DOHH2 (cell line): ENCODE results near the gene SKOR2.

Experiments used
- EZH2phosphoT487 ChIP-seq: fragments of 200-600 bp; sonication (generic); IDR thresholded peaks from 2 replicates; pipeline ENCODE4 v1.6.1; 2017; ENCODE audit warnings: borderline replicate concordance, mild to moderate bottlenecking, antibody characterized with exemption, low read length, moderate library complexity, mixed read lengths
- TF ChIP-seq, protein P1 (sequence below): fragments of 200-600 bp; sonication (generic); IDR thresholded peaks from one replicate; pipeline ENCODE4 v1.5.1; 2014; ENCODE audit warnings: antibody characterized with exemption, mild to moderate bottlenecking, low read depth, low read length; ENCODE audit not compliant: poor library complexity, severe bottlenecking

DNA sequence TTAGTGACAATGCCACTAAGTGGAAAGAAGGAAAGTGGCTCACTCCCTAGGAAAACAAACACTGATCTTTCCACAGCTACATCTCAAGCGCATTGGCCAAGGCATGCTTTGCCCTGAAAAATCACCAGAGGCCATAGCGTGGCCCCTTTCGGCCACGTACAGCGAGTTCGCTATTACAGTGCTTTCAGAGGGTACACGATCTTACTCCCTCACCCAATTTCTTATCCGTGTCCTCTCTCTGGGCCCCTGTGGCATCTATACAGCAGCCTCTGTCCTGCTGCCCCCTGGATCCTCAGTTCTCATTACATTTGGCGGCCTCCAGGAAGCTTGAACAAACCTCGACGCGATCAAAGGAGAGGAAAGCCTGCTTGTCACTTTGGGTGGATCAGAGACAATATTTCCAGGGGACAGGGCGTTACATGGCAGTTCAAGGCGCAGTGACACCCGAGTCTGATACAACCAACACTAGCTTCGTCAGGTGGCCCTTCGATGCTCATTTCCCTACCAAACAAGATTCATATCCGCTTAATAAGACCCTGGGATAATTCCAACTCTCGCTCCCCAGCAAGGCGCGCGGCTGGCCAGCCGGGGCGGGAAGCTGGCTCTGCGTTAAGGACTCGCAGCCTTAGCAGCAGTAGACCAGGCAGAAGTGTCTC, 941 bp downstream of the SKOR2 start:
- TF ChIP-seq, protein P1, sequence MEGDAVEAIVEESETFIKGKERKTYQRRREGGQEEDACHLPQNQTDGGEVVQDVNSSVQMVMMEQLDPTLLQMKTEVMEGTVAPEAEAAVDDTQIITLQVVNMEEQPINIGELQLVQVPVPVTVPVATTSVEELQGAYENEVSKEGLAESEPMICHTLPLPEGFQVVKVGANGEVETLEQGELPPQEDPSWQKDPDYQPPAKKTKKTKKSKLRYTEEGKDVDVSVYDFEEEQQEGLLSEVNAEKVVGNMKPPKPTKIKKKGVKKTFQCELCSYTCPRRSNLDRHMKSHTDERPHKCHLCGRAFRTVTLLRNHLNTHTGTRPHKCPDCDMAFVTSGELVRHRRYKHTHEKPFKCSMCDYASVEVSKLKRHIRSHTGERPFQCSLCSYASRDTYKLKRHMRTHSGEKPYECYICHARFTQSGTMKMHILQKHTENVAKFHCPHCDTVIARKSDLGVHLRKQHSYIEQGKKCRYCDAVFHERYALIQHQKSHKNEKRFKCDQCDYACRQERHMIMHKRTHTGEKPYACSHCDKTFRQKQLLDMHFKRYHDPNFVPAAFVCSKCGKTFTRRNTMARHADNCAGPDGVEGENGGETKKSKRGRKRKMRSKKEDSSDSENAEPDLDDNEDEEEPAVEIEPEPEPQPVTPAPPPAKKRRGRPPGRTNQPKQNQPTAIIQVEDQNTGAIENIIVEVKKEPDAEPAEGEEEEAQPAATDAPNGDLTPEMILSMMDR, result no peak
- TF ChIP-seq EZH2phosphoT487, result no peak
